A549 treated with GW870086 at 1 μM for 4 hours (cell line): ENCODE results near the gene EYA2. TPM values are rescaled to one million over a fixed set of nuclear protein-coding genes. Genes with fewer than 3 reads are reported as not detected.

ENCODE experiments used
- total RNA-seq: library from RNA; stranded (reverse); fragments of 200-300 nt; extraction: Qiagen RNA extraction; gene quantifications from 5 replicates; pipeline ENCODE4 v1.2.3, GENCODE V29; 2022; ENCODE audit warnings: low read depth

The EYA2 gene, protein sequence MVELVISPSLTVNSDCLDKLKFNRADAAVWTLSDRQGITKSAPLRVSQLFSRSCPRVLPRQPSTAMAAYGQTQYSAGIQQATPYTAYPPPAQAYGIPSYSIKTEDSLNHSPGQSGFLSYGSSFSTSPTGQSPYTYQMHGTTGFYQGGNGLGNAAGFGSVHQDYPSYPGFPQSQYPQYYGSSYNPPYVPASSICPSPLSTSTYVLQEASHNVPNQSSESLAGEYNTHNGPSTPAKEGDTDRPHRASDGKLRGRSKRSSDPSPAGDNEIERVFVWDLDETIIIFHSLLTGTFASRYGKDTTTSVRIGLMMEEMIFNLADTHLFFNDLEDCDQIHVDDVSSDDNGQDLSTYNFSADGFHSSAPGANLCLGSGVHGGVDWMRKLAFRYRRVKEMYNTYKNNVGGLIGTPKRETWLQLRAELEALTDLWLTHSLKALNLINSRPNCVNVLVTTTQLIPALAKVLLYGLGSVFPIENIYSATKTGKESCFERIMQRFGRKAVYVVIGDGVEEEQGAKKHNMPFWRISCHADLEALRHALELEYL
- total RNA-seq: 1.7 to 2.7 TPM (median 2.4 TPM) in 5 replicates

DNA sequence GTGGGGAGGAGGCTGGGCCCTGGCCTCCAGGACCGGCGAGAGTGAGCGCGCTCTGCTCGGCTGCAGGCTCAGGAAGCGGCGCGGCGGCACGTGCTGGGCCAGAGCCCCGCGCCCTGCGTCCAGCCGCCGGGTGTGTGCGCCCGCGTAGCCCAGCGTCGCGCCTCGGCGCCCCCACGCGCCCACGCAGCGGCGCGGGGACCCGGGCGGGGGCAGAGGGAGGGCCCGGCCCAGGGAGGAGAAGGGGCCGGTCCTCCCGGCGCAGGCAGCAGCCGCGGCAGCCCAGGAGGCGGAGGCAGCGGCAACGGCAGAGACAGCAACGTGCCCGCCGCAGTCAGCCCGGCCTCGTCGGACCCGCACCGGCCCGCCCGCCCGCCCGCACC lies at the start of gene EYA2:
Gene EYA2, plus strand, starts transcription at position 265 of the 380 bp plus-strand sequence. CDS start 95,168 bp downstream, outside the sequence.

Other genes starting within 250 kb of the EYA2 start
- gene SLC13A3, start 243.4 kb upstream of the EYA2 start, total RNA-seq: 0.12 to 0.17 TPM in 2 of 5 replicates, not detected in the others
- 12.7 to 15.6 TPM (median 13.9 TPM) in 5 replicates for gene TP53RK, start 205.4 kb upstream of the EYA2 start, total RNA-seq
- not detected in 5 replicates for gene SLC2A10, start 185.2 kb upstream of the EYA2 start, total RNA-seq